ENCODE measurements around the gene TNS3.

TNS3 gene

GRCh38 chr7:47432671-47433563 lies 149.0 kb downstream of the TNS3 start:
- no peak overlapping the region for H3K4me3 ChIP-seq (replicated peaks; ENCODE audit: low read depth, low read length)
- no peak for TF ChIP-seq CTCF (IDR thresholded peaks at IDR 0.05; ENCODE audit: low read depth, low read length, missing control alignments)
- no peak for DNase-seq (ENCODE audit: extremely low read depth, low read depth)

- no peak for DNase-seq (ENCODE audit: extremely low read depth, low read depth)
- TF ChIP-seq CTCF (IDR thresholded peaks at IDR 0.05; ENCODE audit: low read depth, low read length, missing control alignments): no peak
- no peak overlapping the region for H3K4me3 ChIP-seq (replicated peaks; ENCODE audit: low read depth, low read length)
Observed at GRCh38 chr7:47430422-47430821, 151.5 kb downstream of the TNS3 start.

GRCh38 chr7:47428768-47429472 lies 153.0 kb downstream of the TNS3 start:
- H3K4me3 ChIP-seq (replicated peaks; ENCODE audit: low read depth, low read length): no peak overlapping the region
- DNase-seq (ENCODE audit: extremely low read depth, low read depth): no peak
- TF ChIP-seq CTCF (IDR thresholded peaks at IDR 0.05; ENCODE audit: low read depth, low read length, missing control alignments): no peak

GRCh38 chr7:47428052-47428767 lies 153.7 kb downstream of the TNS3 start:
- no peak overlapping the region for H3K4me3 ChIP-seq (replicated peaks; ENCODE audit: low read depth, low read length)
- no peak for TF ChIP-seq CTCF (IDR thresholded peaks at IDR 0.05; ENCODE audit: low read depth, low read length, missing control alignments)
- DNase-seq (ENCODE audit: extremely low read depth, low read depth): no peak

GRCh38 chr7:47427051-47427643 lies 154.8 kb downstream of the TNS3 start:
- DNase-seq (ENCODE audit: extremely low read depth, low read depth): no peak
- H3K4me3 ChIP-seq (replicated peaks; ENCODE audit: low read depth, low read length): no peak overlapping the region
- TF ChIP-seq CTCF (IDR thresholded peaks at IDR 0.05; ENCODE audit: low read depth, low read length, missing control alignments): no peak

GRCh38 chr7:47424523-47424922 lies 157.4 kb downstream of the TNS3 start:
- no peak overlapping the region for H3K4me3 ChIP-seq (replicated peaks; ENCODE audit: low read depth, low read length)
- TF ChIP-seq CTCF (IDR thresholded peaks at IDR 0.05; ENCODE audit: low read depth, low read length, missing control alignments): no peak
- no peak for DNase-seq (ENCODE audit: extremely low read depth, low read depth)

Measured in HFF-Myc (cell line).